H1 (cell line): ENCODE data around the gene PID1. TPM values are rescaled to one million over a fixed set of nuclear protein-coding genes. Genes with fewer than 3 reads are reported as not detected.

Experiments used
- CTCF ChIA-PET: fragments of 300-600 bp; sonication (Branson Sonifier 250); formaldehyde crosslinking; loops from one replicate; lab custom pipeline; 2021; ENCODE audit not compliant: partially characterized antibody; lab: Charles Lee
- POLR2A ChIA-PET: fragments of 300-600 bp; sonication (Branson Sonifier 250); formaldehyde crosslinking; loops from one replicate; lab custom pipeline; 2021; ENCODE audit warnings: inconsistent platforms; ENCODE audit not compliant: partially characterized antibody; lab: Charles Lee
- DNase-seq, 2 experiments: peaks; one replicate each; pipeline versions ENCODE4 v3.0.0 to v3.0.0-alpha.2; 2010 to 2022; ENCODE audit warnings: low spot score in 2 of 2, low read depth in 1 of 2, mixed read lengths in 1 of 2
- FAIRE-seq: peaks from 2 replicates; lab custom pipeline; 2011; peaks lifted over from hg19 to GRCh38; lab: Jason Lieb, UNC
- H2AFZ ChIP-seq: 2 replicates; pipeline ENCODE4 v1.8.1; 2012; ENCODE audit warnings: low read length, inconsistent platforms
- H2AK5ac ChIP-seq: 2 replicates; pipeline ENCODE4 v1.6.1; 2013; ENCODE audit warnings: low read depth, low read length
- H2BK120ac ChIP-seq: replicated peaks from 2 replicates; pipeline ENCODE3; 2013; ENCODE audit warnings: low read depth, low read length, inconsistent platforms
- H2BK12ac ChIP-seq: 2 replicates; pipeline ENCODE4 v1.6.1; 2013; ENCODE audit warnings: low read depth, low read length
- H2BK15ac ChIP-seq: 2 replicates; pipeline ENCODE4 v1.6.1; 2013; ENCODE audit warnings: low read length
- H2BK20ac ChIP-seq: 2 replicates; pipeline ENCODE4 v1.6.1; 2013; ENCODE audit warnings: low read length
- H2BK5ac ChIP-seq: 2 replicates; pipeline ENCODE4 v1.6.1; 2013; ENCODE audit warnings: low read depth, low read length
- H3K14ac ChIP-seq: 2 replicates; pipeline ENCODE4 v1.6.1; 2013; ENCODE audit warnings: inconsistent platforms; ENCODE audit not compliant: insufficient read length
- H3K18ac ChIP-seq: 2 replicates; pipeline ENCODE4 v1.6.1; 2013; ENCODE audit warnings: low read length; ENCODE audit errors: extremely low read depth
- H3K23ac ChIP-seq: 2 replicates; pipeline ENCODE4 v1.6.1; 2013; ENCODE audit warnings: inconsistent platforms; ENCODE audit not compliant: insufficient read length
- H3K23me2 ChIP-seq: 2 replicates; pipeline ENCODE4 v1.6.1; 2013; ENCODE audit warnings: low read depth, low read length
- H3K27ac ChIP-seq: 2 replicates; pipeline ENCODE4 v1.6.1; 2011; ENCODE audit warnings: low read depth, low read length, inconsistent platforms
- H3K27me3 ChIP-seq, 4 experiments: replicated peaks in 1 of 4; 1 replicate in 1 of 4; 2 replicates in 3 of 4; pipeline versions ENCODE4 v1.6.1 to v1.8.1; 2011 to 2013; ENCODE audit warnings: low read length in 3 of 4, mild to moderate bottlenecking in 3 of 4, inconsistent platforms in 2 of 4, mixed read lengths in 2 of 4, moderate library complexity in 1 of 4; ENCODE audit not compliant: control insufficient read depth in 3 of 4, insufficient read depth in 3 of 4; ENCODE audit errors: extremely low read depth in 1 of 4
- H3K36me3 ChIP-seq, 4 experiments: 2 replicates each; pipeline versions ENCODE4 v1.6.1 to v1.8.1; 2011 to 2013; ENCODE audit warnings: mild to moderate bottlenecking in 4 of 4, low read length in 3 of 4, moderate library complexity in 2 of 4, control low read depth in 1 of 4, inconsistent platforms in 1 of 4; ENCODE audit not compliant: insufficient read depth in 4 of 4, control insufficient read depth in 2 of 4
- H3K4ac ChIP-seq: replicated peaks from 2 replicates; pipeline ENCODE3; 2013; ENCODE audit warnings: low read length, low read depth, mixed read lengths, inconsistent platforms; ENCODE audit not compliant: insufficient read length
- H3K4me1 ChIP-seq, 4 experiments: replicated peaks in 1 of 4; 1 replicate in 1 of 4; 2 replicates in 3 of 4; pipeline versions ENCODE4 v1.6.1 to v1.8.1; 2011 to 2013; ENCODE audit warnings: low read length in 3 of 4, inconsistent platforms in 2 of 4, mixed read lengths in 1 of 4; ENCODE audit not compliant: insufficient read depth in 4 of 4, control insufficient read depth in 3 of 4
- H3K4me2 ChIP-seq, 2 experiments: 2 replicates each; pipeline versions ENCODE4 v1.6.1 to v1.8.1; 2011 to 2013; ENCODE audit warnings: low read depth in 2 of 2, low read length in 2 of 2, control low read depth in 1 of 2, inconsistent platforms in 1 of 2, mild to moderate bottlenecking in 1 of 2; ENCODE audit not compliant: insufficient read depth in 1 of 2
- H3K4me3 ChIP-seq, 4 experiments: fragments of 200-600, 300-600 bp in 1 of 4; sonication (generic), shearing (Covaris generic), sonication (Bioruptor Twin) in 1 of 4; 2 replicates each; pipeline versions ENCODE4 v1.5.1 to v1.8.1; 2011 to 2016; ENCODE audit warnings: low read length in 4 of 4, low read depth in 3 of 4, control low read depth in 2 of 4, inconsistent platforms in 2 of 4, mild to moderate bottlenecking in 2 of 4, mixed read lengths in 1 of 4, moderate library complexity in 1 of 4; ENCODE audit not compliant: insufficient read depth in 2 of 4; ENCODE audit errors: extremely low read depth in 1 of 4
- H3K56ac ChIP-seq: replicated peaks from 2 replicates; pipeline ENCODE3; 2013; ENCODE audit warnings: low read depth, mild to moderate bottlenecking, mixed read lengths, low read length, inconsistent platforms; ENCODE audit not compliant: insufficient read length
- H3K79me1 ChIP-seq: 2 replicates; pipeline ENCODE4 v1.6.1; 2013; ENCODE audit warnings: low read depth, low read length, control low read depth
- H3K79me2 ChIP-seq, 2 experiments: 2 replicates each; pipeline versions ENCODE4 v1.6.1 to v1.8.1; 2012 to 2013; ENCODE audit warnings: low read length in 2 of 2, mild to moderate bottlenecking in 2 of 2, inconsistent platforms in 1 of 2; ENCODE audit not compliant: insufficient read depth in 2 of 2, control insufficient read depth in 1 of 2
- H3K9ac ChIP-seq, 4 experiments: replicated peaks in 1 of 4; 1 replicate in 1 of 4; 2 replicates in 3 of 4; pipeline versions ENCODE4 v1.6.1 to v1.8.1; 2011 to 2013; ENCODE audit warnings: low read depth in 3 of 4, low read length in 3 of 4, control low read depth in 2 of 4, mild to moderate bottlenecking in 2 of 4, moderate library complexity in 2 of 4, inconsistent platforms in 1 of 4; ENCODE audit errors: extremely low read depth in 1 of 4
- H3K9me3 ChIP-seq, 2 experiments: 2 replicates each; pipeline versions ENCODE4 v1.6.1 to v1.8.1; 2012 to 2013; ENCODE audit warnings: mild to moderate bottlenecking in 2 of 2, moderate library complexity in 2 of 2, control low read depth in 1 of 2, inconsistent platforms in 1 of 2, low read depth in 1 of 2, low read length in 1 of 2, mixed read lengths in 1 of 2; ENCODE audit not compliant: insufficient read depth in 2 of 2
- H4K20me1 ChIP-seq, 2 experiments: replicated peaks in 1 of 2; 2 replicates each; pipeline versions ENCODE3 to v1.8.1; 2011 to 2013; ENCODE audit warnings: inconsistent platforms in 2 of 2, low read length in 2 of 2, mild to moderate bottlenecking in 1 of 2; ENCODE audit not compliant: insufficient read depth in 2 of 2, control insufficient read depth in 1 of 2
- H4K5ac ChIP-seq: 2 replicates; pipeline ENCODE4 v1.6.1; 2013; ENCODE audit warnings: low read length, low read depth, mixed read lengths, inconsistent platforms; ENCODE audit not compliant: insufficient read length
- H4K8ac ChIP-seq: 2 replicates; pipeline ENCODE4 v1.8.0; 2013; ENCODE audit warnings: mild to moderate bottlenecking, moderate library complexity, low read length, inconsistent platforms; ENCODE audit not compliant: insufficient read depth; ENCODE audit errors: extremely low read depth
- H4K91ac ChIP-seq: replicated peaks from 2 replicates; pipeline ENCODE3; 2013; ENCODE audit warnings: low read length, mixed read lengths, inconsistent platforms; ENCODE audit not compliant: insufficient read length
- GABPA ChIP-seq: IDR thresholded peaks from 2 replicates; pipeline ENCODE4 v1.6.1; 2011; ENCODE audit warnings: mild to moderate bottlenecking, low read length, moderate library complexity, borderline replicate concordance; ENCODE audit not compliant: insufficient read depth
- JUND ChIP-seq: IDR thresholded peaks from 2 replicates; pipeline ENCODE4 v1.6.1; 2011; ENCODE audit warnings: mild to moderate bottlenecking, improper control_type of control experiment, low read length
- RNF2 ChIP-seq: fragments of 200-900, 300-1000 bp; sonication (generic); IDR thresholded peaks from 2 replicates; pipeline ENCODE4 v1.7.1; 2016; ENCODE audit warnings: borderline replicate concordance, low read depth, mild to moderate bottlenecking, antibody characterized with exemption, low read length; ENCODE audit not compliant: poor library complexity, severe bottlenecking; ENCODE audit errors: missing control alignments
- SP4 ChIP-seq: IDR thresholded peaks from 2 replicates; pipeline ENCODE4 v1.6.1; 2012; ENCODE audit warnings: low read length, inconsistent platforms
- TAF1 ChIP-seq: IDR thresholded peaks from 2 replicates; pipeline ENCODE4 v1.6.1; 2011; ENCODE audit warnings: mild to moderate bottlenecking, low read depth, low read length
- TCF12 ChIP-seq: IDR thresholded peaks from 2 replicates; pipeline ENCODE4 v1.6.1; 2011; ENCODE audit warnings: low read depth, mild to moderate bottlenecking, low read length
- WGBS, 2 experiments: shearing (Covaris generic) in 1 of 2; methylation state at CpG; one replicate each; pipeline versions ENCODE4 v1.1.6 to v1.1.7; 2013 to 2015; ENCODE audit warnings: low lambda C conversion rate in 2 of 2, mixed read lengths in 2 of 2, inconsistent platforms in 1 of 2, low coverage in 1 of 2, missing lambda C conversion rate in 1 of 2; ENCODE audit not compliant: insufficient replicate concordance in 2 of 2, insufficient coverage in 1 of 2, insufficient read length in 1 of 2; ENCODE audit errors: extremely low coverage in 1 of 2, missing lambda C conversion rate in 1 of 2; 5-methylcytosine and 5-hydroxymethylcytosine counted together
- polyA plus RNA-seq, 7 experiments: library from polyadenylated mRNA; depleted of rRNA in 3 of 7; stranded (reverse) in 5 of 7; unstranded in 2 of 7; fragments of >200 nt in 5 of 7; fragments of 200-250 nt in 2 of 7; gene quantifications; 1 replicate in 5 of 7; 2 replicates in 1 of 7; 4 replicates in 1 of 7; pipeline versions ENCODE4 v1.2.1 to v1.2.3, GENCODE V29; 2011 to 2013; ENCODE audit warnings: missing spikeins in 2 of 7, mixed read lengths in 2 of 7
- total RNA-seq: library from RNA; stranded (reverse); fragmentation: NEBNext Ultra II Directional; extraction: Animal tissue kit (Norgen Biotek cat#: 25700); gene quantifications from 2 replicates; pipeline ENCODE4 v1.2.1, GENCODE V29; 2021
- TF ChIP-seq, protein P1 (sequence below): IDR thresholded peaks from 2 replicates; pipeline ENCODE4 v1.6.1; 2011; ENCODE audit warnings: low read length, improper control_type of control experiment
- TF ChIP-seq, protein P2 (sequence below): IDR thresholded peaks from 2 replicates; pipeline ENCODE4 v1.6.1; 2012; ENCODE audit warnings: inconsistent platforms

The PID1 gene
- total and polyA plus RNA-seq, 2 of the 8 experiments (the other 6 are each of a cell fraction or from before 2014, with no cell fraction given): 1.5 to 3.3 TPM

GRCh38 chr2:229087267-229087666, 183.8 kb downstream of the PID1 start:
- Histone ChIP-seq H3K23ac (no peak overlapping the region), H3K4me1 (no peaks in the 10 kb centered on the region), H3K4me3 (no peak overlapping the region), H3K9me3 (no peaks in the 10 kb centered on the region), H3K4me2 (no peak overlapping the region), H2BK12ac (no peak overlapping the region), H3K23me2 (no peaks in the 10 kb centered on the region), H3K79me1 (no peaks in the 10 kb centered on the region), H2AFZ (no peak overlapping the region), H2BK20ac (no peak overlapping the region), H3K36me3 (no peaks in the 10 kb centered on the region), H3K4ac (no peak overlapping the region), H2AK5ac (no peak overlapping the region), H3K14ac (no peak overlapping the region), H4K91ac (no peak overlapping the region), H3K27ac (no peak overlapping the region), H3K18ac (no peak overlapping the region), H2BK120ac (no peak overlapping the region), H4K20me1 (no peaks in the 10 kb centered on the region), H4K8ac (no peak overlapping the region), H3K79me2 (no peaks in the 10 kb centered on the region), H4K5ac (no peak overlapping the region), H2BK5ac (no peak overlapping the region), H2BK15ac (no peak overlapping the region), H3K27me3 (no peaks in the 10 kb centered on the region), H3K56ac (no peak overlapping the region), H3K9ac (no peak overlapping the region)
- ChIA-PET POLR2A (no interaction called here), CTCF (interaction anchor here (1.0 kb wide), 1 partner anchor 340 kb away, joined by 3 read pairs; no protein-coding TSS in a partner anchor)
- TF ChIP-seq SP4 (no peak), TAF1 (no peak), TCF12 (no peak), GABPA (no peak), RNF2 (no peak), JUND (no peak)
- TF ChIP-seq, protein P1, sequence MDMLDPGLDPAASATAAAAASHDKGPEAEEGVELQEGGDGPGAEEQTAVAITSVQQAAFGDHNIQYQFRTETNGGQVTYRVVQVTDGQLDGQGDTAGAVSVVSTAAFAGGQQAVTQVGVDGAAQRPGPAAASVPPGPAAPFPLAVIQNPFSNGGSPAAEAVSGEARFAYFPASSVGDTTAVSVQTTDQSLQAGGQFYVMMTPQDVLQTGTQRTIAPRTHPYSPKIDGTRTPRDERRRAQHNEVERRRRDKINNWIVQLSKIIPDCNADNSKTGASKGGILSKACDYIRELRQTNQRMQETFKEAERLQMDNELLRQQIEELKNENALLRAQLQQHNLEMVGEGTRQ: no peak
- TF ChIP-seq, protein P2, sequence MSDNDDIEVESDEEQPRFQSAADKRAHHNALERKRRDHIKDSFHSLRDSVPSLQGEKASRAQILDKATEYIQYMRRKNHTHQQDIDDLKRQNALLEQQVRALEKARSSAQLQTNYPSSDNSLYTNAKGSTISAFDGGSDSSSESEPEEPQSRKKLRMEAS: no peak
- FAIRE-seq (no peak), DNase-seq (no peak)
- 97% methylated on average over 3 of the region's 3 CpGs; no CpG with 5 or more reads in 1 of the 2 experiments for WGBS, 2 experiments
